GM12865 (cell line): ENCODE measurements around the gene FBN1.
A peak's percentile ranks its signal among the peaks of the same experiment; 100 is the strongest.

Experiments
- DNase-seq: peaks from one replicate; pipeline ENCODE4 v3.0.0; 2010; ENCODE audit warnings: low read depth
- H3K4me3 ChIP-seq: 2 replicates; pipeline ENCODE4 v1.5.1; 2011; ENCODE audit warnings: mild to moderate bottlenecking, low read depth, low read length, control low read depth
- CTCF ChIP-seq: IDR thresholded peaks from 2 replicates; pipeline ENCODE4 v1.5.1; 2011; ENCODE audit warnings: low read length, control low read depth, low read depth, inconsistent platforms; ENCODE audit not compliant: insufficient read depth; ENCODE audit errors: missing control alignments

FBN1 gene

DNA sequence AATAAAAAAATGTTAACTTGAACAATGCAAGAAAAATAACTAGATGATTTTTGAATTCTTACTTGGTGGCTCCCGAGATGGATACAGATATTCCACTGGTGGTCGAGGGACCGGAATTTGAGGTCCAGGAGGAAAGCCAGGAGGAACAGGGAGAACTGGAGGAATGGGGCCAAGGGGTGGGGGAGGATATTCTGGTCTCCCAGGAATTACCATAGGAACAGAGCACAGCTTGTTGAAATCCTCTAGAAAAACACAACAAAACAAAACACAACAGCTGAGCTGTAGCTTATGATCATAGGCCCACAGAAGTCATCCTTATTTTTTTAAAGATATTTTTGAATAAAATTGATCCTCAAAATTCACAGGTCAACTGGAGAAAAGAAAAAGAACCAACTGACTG lies 129.4 kb downstream of the FBN1 start:
- no peak overlapping the region for H3K4me3 ChIP-seq
- no peak for TF ChIP-seq CTCF
- DNase-seq: no peak

GRCh38 chr15:48515500-48515899 lies 130.0 kb downstream of the FBN1 start:
- H3K4me3 ChIP-seq: no peak overlapping the region
- DNase-seq: no peak
- TF ChIP-seq CTCF: no peak

GRCh38 chr15:48514103-48514816 lies 131.2 kb downstream of the FBN1 start:
- TF ChIP-seq CTCF: no peak
- no peak for DNase-seq
- H3K4me3 ChIP-seq: no peak overlapping the region

GRCh38 chr15:48510976-48511375 lies 134.5 kb downstream of the FBN1 start:
- TF ChIP-seq CTCF: no peak
- H3K4me3 ChIP-seq: no peak overlapping the region
- DNase-seq: no peak

GRCh38 chr15:48507416-48508065 lies 138.0 kb downstream of the FBN1 start:
- peak; percentile 77 for TF ChIP-seq CTCF
- H3K4me3 ChIP-seq: no peak overlapping the region
- peak; percentile 73 for DNase-seq

GRCh38 chr15:48505067-48505466 lies 140.4 kb downstream of the FBN1 start:
- no peak overlapping the region for H3K4me3 ChIP-seq
- no peak for TF ChIP-seq CTCF
- no peak for DNase-seq
